Smooth muscle cell of the pulmonary artery (primary cell): ENCODE results near the gene C4orf50. TPM values are rescaled to one million over a fixed set of nuclear protein-coding genes. Genes with fewer than 3 reads are reported as not detected.

ENCODE experiments used
- total RNA-seq: library from RNA; depleted of rRNA; stranded (reverse); fragments of >200 nt; gene quantifications from 2 replicates; pipeline ENCODE4 v1.2.3, GENCODE V29; 2014

Gene C4orf50
- under 0.01 TPM in 1 of 2 replicates, not detected in the other for total RNA-seq

DNA sequence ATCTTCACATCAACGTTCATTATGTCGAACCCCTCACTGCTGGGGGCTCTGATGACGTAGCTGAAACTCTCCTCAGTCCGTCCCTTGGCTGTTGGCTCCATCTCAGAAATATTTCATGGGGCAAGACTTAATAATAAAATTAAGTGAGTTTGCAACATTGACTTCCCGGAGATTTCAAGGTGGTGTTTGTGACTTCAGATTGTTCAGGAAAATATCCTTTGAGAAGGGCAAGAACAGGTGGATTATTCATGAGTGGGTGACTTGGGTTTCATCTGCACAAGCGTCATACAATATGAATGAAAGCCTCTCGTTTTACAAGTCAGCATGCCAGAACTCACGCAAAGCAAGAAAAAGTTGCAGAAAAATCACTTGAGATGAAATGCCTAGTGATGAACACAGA lies at the start of gene C4orf50:
Gene C4orf50, minus strand, starts transcription at position 101 of the 400 bp plus-strand sequence.

DNA sequence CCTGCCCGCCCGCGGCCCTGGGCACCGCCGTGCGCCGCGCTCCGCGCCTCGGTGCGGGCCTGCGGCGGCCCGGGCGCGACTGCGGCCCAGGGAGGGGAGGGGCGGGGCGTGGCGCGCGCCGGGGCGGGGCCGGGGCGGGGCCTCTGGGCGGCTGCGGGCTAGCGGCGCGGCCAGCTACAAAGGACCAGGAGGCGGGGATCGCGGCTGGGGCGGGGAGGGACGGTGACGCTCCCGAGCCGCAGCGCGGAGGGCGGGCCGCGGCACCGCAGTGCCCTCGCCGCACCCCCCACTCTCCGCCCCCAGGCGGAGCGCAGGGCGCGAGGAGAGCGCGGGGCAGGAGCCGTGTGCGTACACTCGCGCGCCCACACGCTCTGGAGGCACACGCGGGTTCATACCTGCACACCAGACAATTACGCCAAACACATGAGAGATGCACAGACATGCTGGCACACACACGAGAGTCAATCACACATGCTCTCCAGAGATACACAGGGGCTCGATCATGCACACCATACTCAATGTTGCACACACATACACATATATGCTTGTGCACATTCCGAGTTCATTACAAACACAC lies 125.1 kb downstream of the C4orf50 start, which contains the start of gene CRMP1:
Gene CRMP1, minus strand, starts transcription at position 83 of the 577 bp plus-strand sequence. CDS start 117 bp downstream, outside the sequence.

Other genes with a start within 250 kb of the C4orf50 start
- gene CRMP1, start 125.3 kb downstream of the C4orf50 start, total RNA-seq: under 0.01 TPM in 1 of 2 replicates, not detected in the other
- gene JAKMIP1, start 182.1 kb upstream of the C4orf50 start, total RNA-seq: not detected in 2 replicates